Neural crest cell (in vitro differentiated cells): ENCODE measurements around the gene RFX2. TPM values are rescaled to one million over a fixed set of nuclear protein-coding genes. Genes with fewer than 3 reads are reported as not detected.
A peak's percentile ranks its signal among the peaks of the same experiment; 100 is the strongest.

Experiments
- DNase-seq: peaks from one replicate; pipeline ENCODE4 v3.0.0; 2021; ENCODE audit warnings: low read depth, mixed read lengths, low spot score
- H3K27ac Mint-ChIP-seq: one replicate; pipeline ENCODE4 v1.8.0; 2021; ENCODE audit warnings: mild to moderate bottlenecking, mixed read lengths; ENCODE audit not compliant: unreplicated experiment
- H3K27me3 Mint-ChIP-seq: 2 replicates; pipeline ENCODE4 v1.8.0; 2021; ENCODE audit warnings: low read depth, mild to moderate bottlenecking, mixed read lengths
- H3K36me3 Mint-ChIP-seq: 2 replicates; pipeline ENCODE4 v1.8.0; 2021; ENCODE audit warnings: low read depth, mild to moderate bottlenecking, mixed read lengths
- H3K4me1 Mint-ChIP-seq: 2 replicates; pipeline ENCODE4 v1.8.0; 2021; ENCODE audit warnings: mixed read lengths
- H3K4me3 Mint-ChIP-seq: one replicate; pipeline ENCODE4 v1.8.0; 2021; ENCODE audit warnings: mild to moderate bottlenecking, mixed read lengths
- H3K9me3 Mint-ChIP-seq: 2 replicates; pipeline ENCODE4 v1.8.0; 2021; ENCODE audit warnings: mixed read lengths
- CTCF ChIP-seq: fragments of 200-600 bp; sonication (generic); conservative IDR thresholded peaks from 2 replicates; pipeline ENCODE4 v1.5.0; 2021; ENCODE audit warnings: antibody characterized with exemption, mild to moderate bottlenecking
- total RNA-seq: library from RNA; stranded (reverse); gene quantifications from 2 replicates; pipeline ENCODE4 v1.2.1, GENCODE V29; 2021

RFX2 gene
- total RNA-seq, 1 donor from 2014 or later, result 17.2 TPM

DNA sequence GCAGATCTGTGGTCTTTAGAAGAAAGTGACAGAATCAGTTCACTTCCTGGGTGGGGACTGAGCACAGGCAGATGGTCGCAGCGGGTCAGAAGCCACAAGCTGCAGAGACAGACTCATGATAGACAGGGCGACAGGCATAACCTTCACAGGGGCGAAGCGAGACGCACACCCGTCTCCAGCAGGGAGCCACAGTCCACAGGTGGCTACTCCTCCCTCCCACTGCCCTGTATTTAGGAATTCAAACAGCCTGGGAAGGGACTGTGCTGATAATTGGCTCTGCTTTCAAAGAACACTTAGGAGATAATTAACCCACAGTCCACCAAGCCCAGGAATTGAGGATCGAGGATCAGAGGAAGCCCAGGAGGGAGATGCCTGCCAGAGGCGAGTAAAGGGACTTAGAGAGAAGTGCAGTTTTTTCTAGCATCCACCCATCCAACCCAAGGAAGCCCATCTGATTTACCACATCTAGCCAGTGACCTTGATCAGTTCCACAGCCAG, 23.2 kb downstream of the RFX2 start:
- no peak for TF ChIP-seq CTCF
- Mint-ChIP-seq H3K4me3 (peak overlapping the region; percentile 36), H3K36me3 (no peaks in the 10 kb centered on the region), H3K9me3 (no peaks in the 10 kb centered on the region), H3K4me1 (peaks cover 39% of the 10 kb centered on the region), H3K27me3 (no peaks in the 10 kb centered on the region), H3K27ac (peak overlapping the region; percentile 46)
- no peak for DNase-seq

DNA sequence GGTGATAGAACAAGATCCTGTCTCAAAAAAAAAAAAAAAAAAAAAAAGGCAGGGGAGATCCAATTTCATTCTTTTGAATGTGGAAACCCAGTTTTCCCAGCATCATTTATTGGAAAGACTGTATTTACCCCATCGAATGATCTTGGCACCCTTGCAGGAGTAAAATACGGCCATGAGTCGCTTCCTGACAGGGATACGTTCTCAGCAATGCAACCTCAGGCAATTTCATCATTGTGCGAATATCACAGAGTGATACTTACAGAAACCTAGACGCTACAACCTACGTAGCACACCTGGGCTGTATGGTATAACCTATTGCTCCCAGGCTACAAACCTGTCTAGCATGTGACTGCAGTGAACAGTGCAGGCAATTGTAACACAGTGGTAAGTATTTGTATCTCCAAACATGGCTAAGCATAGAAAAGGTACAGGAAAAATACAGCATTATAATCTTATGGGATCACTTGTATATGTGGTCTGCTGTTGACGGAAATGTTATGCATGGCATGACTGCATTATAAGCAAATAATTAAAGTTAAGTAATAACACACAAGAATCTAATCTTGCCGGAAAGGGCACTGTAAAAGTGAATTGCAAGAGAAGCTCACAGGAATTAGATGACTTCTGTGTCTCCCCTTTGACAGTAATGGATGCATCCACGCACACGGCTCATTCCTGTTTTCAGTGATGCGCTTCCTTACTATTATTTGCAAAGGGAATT, 24.1 kb downstream of the RFX2 start:
- no peak for DNase-seq
- Mint-ChIP-seq H3K4me3 (no peak overlapping the region), H3K36me3 (no peaks in the 10 kb centered on the region), H3K4me1 (peaks cover 32% of the 10 kb centered on the region), H3K9me3 (no peaks in the 10 kb centered on the region), H3K27ac (peak overlapping the region; percentile 5), H3K27me3 (no peaks in the 10 kb centered on the region)
- no peak for TF ChIP-seq CTCF

DNA sequence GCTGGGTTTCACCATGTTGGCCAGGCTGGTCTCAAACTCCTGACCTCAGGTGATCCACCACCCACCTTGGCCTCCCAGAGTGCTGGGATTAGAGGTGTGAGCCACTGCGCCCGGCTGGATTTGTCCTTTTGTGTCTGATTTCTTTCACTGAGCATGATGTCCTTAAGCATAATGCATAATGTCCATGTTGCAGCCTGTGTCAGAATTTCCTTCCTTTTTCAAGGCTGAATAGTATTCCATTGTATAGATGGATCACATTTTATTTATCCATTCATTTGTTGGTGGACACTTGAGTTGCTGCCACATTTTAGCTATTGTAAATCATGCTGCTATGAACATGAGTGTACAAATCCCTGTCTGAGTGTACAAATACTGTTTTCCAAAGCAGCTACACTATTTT, 25.5 kb downstream of the RFX2 start:
- Mint-ChIP-seq H3K4me1 (peaks cover 32% of the 10 kb centered on the region), H3K4me3 (no peak overlapping the region), H3K27ac (no peak overlapping the region), H3K9me3 (no peaks in the 10 kb centered on the region), H3K27me3 (no peaks in the 10 kb centered on the region), H3K36me3 (no peaks in the 10 kb centered on the region)
- no peak for DNase-seq
- no peak for TF ChIP-seq CTCF

DNA sequence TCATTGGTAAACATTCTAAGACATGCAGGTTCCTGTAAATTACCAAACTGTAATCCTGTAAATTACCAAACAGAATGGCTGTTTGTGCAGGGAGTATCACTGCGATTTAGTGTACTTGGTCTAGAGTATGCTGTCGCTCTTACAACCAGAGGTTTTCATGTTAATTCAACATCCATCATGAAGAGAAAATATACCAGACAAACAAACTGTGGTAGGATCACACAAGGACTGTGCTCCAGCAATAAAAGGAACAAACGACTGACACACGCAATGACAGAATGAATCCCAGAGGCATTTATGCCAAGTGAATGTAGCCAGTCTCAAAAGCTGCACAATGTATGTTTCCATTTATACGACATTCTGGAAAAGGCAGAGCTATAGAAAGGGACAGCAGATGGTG, 31.2 kb downstream of the RFX2 start:
- Mint-ChIP-seq H3K36me3 (no peaks in the 10 kb centered on the region), H3K27ac (no peak overlapping the region), H3K27me3 (no peaks in the 10 kb centered on the region), H3K9me3 (no peaks in the 10 kb centered on the region), H3K4me3 (no peak overlapping the region), H3K4me1 (peaks cover 31% of the 10 kb centered on the region)
- TF ChIP-seq CTCF, result no peak
- DNase-seq, result no peak

GRCh38 chr19:6078068-6078467, 32.2 kb downstream of the RFX2 start:
- no peak for DNase-seq
- peaks cover 32% of the 10 kb centered on the region for H3K4me1 Mint-ChIP-seq
- TF ChIP-seq CTCF, result no peak
- no peaks in the 10 kb centered on the region for H3K36me3 Mint-ChIP-seq
- H3K4me3 Mint-ChIP-seq, result no peak overlapping the region
- H3K27me3 Mint-ChIP-seq, result no peaks in the 10 kb centered on the region
- H3K27ac Mint-ChIP-seq, result no peak overlapping the region
- H3K9me3 Mint-ChIP-seq, result no peaks in the 10 kb centered on the region
